ENCODE data around the gene ZFP92.

DNA sequence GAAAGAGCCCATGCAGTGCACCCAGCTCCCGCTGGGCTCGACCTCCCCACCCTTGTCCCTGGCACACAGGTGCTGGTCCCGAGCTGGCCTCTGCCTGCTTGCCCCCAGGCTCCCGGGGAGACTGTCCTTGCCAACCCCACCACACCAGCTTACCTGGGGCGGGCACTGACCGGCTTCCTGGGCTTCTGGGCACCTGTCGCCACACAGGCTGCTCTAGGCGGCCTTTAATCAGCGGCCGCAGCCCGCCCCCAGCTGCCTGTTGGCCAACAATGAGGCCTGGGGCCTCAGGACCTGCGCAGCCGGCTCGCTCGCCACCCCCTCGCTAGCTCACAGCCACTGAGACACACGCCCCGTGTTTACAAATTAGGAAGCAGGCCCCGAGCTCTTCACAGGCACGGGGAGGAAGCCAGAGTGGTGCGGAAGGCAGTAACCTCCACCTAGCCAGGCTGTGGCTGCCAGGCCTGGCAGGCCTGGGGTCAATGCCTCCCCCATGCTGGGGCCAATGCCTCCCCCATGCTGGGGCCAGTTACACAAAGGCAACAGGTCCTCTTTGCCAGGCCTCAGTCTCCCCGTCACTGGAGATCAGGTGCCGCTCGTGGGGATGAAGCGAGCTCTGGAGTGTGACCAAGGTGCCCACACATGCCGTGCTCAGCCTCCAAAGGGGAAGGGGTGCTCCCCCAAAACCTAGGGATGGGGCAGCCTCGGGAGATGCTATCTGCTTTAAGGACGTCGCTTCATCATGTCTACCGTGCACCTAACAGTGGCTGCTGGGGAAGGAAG is 34.8 kb downstream of the ZFP92 start, which contains the start of gene TREX2:
- TF ChIP-seq POLR2AphosphoS5 (IDR thresholded peaks at IDR 0.05; ENCODE audit: low read depth, low read length) (no peak), TAF1 (IDR thresholded peaks at IDR 0.05; ENCODE audit: borderline replicate concordance, insufficient read depth, low read length) (no peak), SIN3A (IDR thresholded peaks at IDR 0.05; ENCODE audit: borderline replicate concordance, insufficient read depth, low read length) (no peak), FOXP2 (optimal IDR thresholded peaks at IDR 0.05; ENCODE audit: borderline replicate concordance, extremely low read depth, extremely low read length, insufficient read depth) (no peak)
- TF ChIP-seq, protein P1, sequence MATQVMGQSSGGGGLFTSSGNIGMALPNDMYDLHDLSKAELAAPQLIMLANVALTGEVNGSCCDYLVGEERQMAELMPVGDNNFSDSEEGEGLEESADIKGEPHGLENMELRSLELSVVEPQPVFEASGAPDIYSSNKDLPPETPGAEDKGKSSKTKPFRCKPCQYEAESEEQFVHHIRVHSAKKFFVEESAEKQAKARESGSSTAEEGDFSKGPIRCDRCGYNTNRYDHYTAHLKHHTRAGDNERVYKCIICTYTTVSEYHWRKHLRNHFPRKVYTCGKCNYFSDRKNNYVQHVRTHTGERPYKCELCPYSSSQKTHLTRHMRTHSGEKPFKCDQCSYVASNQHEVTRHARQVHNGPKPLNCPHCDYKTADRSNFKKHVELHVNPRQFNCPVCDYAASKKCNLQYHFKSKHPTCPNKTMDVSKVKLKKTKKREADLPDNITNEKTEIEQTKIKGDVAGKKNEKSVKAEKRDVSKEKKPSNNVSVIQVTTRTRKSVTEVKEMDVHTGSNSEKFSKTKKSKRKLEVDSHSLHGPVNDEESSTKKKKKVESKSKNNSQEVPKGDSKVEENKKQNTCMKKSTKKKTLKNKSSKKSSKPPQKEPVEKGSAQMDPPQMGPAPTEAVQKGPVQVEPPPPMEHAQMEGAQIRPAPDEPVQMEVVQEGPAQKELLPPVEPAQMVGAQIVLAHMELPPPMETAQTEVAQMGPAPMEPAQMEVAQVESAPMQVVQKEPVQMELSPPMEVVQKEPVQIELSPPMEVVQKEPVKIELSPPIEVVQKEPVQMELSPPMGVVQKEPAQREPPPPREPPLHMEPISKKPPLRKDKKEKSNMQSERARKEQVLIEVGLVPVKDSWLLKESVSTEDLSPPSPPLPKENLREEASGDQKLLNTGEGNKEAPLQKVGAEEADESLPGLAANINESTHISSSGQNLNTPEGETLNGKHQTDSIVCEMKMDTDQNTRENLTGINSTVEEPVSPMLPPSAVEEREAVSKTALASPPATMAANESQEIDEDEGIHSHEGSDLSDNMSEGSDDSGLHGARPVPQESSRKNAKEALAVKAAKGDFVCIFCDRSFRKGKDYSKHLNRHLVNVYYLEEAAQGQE (IDR thresholded peaks at IDR 0.05; ENCODE audit: insufficient read depth in 1 of 2, low read depth in 2 of 2, low read length in 2 of 2), result no peak

Data from PFSK-1 (cell line).